Right kidney (tissue), 1 donor: Measurements from ENCODE around the gene SCPEP1.
"Not testable (repeated sequence)": the region's sequence is repeated elsewhere in the genome, so short reads cannot be mapped to it uniquely, and the experiment has no call there.

ENCODE experiments used
- DNase-seq: peaks from one replicate; pipeline ENCODE4 v3.0.0-alpha.2; 2016

Gene SCPEP1

GRCh38 chr17:56960596-56961538 lies 17.1 kb upstream of the SCPEP1 start, which contains the start of gene COIL:
TSS of gene COIL (minus strand) at chr17:56961050. CDS start at chr17:56961019, 31 bp downstream.
- peak; percentile 91 for DNase-seq

- DNase-seq: not testable (repeated sequence)
Observed at GRCh38 chr17:56965241-56965640, 12.7 kb upstream of the SCPEP1 start.

- DNase-seq: not testable (repeated sequence)
Observed at GRCh38 chr17:56965681-56966080, 12.2 kb upstream of the SCPEP1 start.

- no peak for DNase-seq
Observed at GRCh38 chr17:56966338-56966737, 11.6 kb upstream of the SCPEP1 start.

GRCh38 chr17:56970974-56971373 lies 7.0 kb upstream of the SCPEP1 start:
- no peak for DNase-seq

GRCh38 chr17:56972111-56972730 lies 5.7 kb upstream of the SCPEP1 start:
- DNase-seq: no peak

- DNase-seq: no peak
Observed at GRCh38 chr17:56973520-56973919, 4.4 kb upstream of the SCPEP1 start.

- DNase-seq: no peak
Observed at GRCh38 chr17:56974055-56974454, 3.9 kb upstream of the SCPEP1 start.

GRCh38 chr17:56975656-56976055 lies 2.3 kb upstream of the SCPEP1 start:
- no peak for DNase-seq

- no peak for DNase-seq
Observed at GRCh38 chr17:56976941-56977608, 856 bp upstream of the SCPEP1 start.

- DNase-seq: no peak
Observed at GRCh38 chr17:56978441-56979090, 635 bp downstream of the SCPEP1 start.

GRCh38 chr17:56979091-56979480 lies 1.2 kb downstream of the SCPEP1 start:
- no peak for DNase-seq

- DNase-seq: not testable (repeated sequence)
Observed at GRCh38 chr17:56980526-56980925, 2.6 kb downstream of the SCPEP1 start.

GRCh38 chr17:56982312-56982711 lies 4.4 kb downstream of the SCPEP1 start:
- DNase-seq: no peak

- DNase-seq: no peak
Observed at GRCh38 chr17:56983366-56983765, 5.4 kb downstream of the SCPEP1 start.

- DNase-seq: no peak
Observed at GRCh38 chr17:56985371-56986162, 7.6 kb downstream of the SCPEP1 start.

GRCh38 chr17:56987283-56987834 lies 9.4 kb downstream of the SCPEP1 start:
- no peak for DNase-seq

- DNase-seq: no peak
Observed at GRCh38 chr17:56988901-56989572, 11.1 kb downstream of the SCPEP1 start.

GRCh38 chr17:56992364-56992763 lies 14.4 kb downstream of the SCPEP1 start:
- DNase-seq: no peak

- DNase-seq: no peak
Observed at GRCh38 chr17:56994009-56994792, 16.3 kb downstream of the SCPEP1 start.
